ENCODE measurements around the gene LRRC74A.
A peak's percentile ranks its signal among the peaks of the same experiment; 100 is the strongest.

Gene LRRC74A

DNA sequence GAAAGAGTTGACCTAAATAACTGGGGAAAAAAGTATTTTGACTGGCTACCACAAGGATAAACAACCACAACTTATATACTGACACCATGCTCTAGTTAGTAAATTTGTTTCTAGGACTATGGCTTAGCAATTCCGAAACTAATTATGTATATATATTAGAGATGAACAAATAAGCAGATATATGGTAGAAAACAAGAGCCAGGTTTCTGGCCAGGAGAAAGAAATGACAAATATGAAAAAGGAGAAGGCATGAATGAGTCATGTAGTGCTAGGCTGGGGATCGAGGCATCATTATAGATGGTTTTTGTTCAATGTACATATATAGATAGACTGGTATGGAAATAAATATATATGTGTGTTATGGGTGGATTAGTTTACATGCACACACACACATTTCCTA, 5.5 kb upstream of the LRRC74A start:
- no peaks in the 10 kb centered on the region for H3K36me3 Mint-ChIP-seq
- DNase-seq (no peak), ATAC-seq (replicated peaks) (no peak)
- H3K27me3 Mint-ChIP-seq: peaks cover 24 to 26% of the 10 kb centered on the region in 2 donors
- H3K4me1 Mint-ChIP-seq: no peaks in the 10 kb centered on the region
- H3K27ac Mint-ChIP-seq: no peak overlapping the region
- H3K4me3 Mint-ChIP-seq: no peak overlapping the region
- no peaks in the 10 kb centered on the region for H3K9me3 Mint-ChIP-seq

DNA sequence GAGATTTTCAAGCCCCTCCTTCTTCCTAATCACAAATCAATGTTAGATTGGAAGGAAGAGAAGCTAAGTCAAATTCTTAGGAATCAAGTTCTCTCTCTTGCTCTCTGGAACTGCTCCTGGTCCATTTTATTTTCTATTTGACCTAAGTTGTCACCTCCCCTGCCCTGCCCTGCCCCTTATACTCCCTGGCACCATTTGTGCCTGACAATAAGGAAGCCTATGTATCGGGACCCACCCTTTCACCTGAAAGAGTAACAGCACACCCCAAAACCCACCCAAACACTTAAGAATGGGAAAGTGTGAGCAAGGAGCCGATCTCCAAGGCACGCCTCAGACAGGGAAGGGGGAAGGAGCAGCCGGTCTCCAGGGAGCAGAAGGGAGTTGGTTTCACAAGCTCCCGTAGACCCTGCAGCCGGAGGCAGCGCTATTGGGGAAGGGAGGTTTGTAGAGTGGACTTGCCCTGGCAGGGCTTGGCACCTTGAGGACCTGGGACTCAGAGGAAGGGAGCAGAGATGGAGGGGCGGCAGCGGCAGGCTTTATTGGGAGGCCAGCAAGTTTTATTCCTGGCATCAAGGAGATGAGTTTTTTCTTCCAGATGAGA, 1.6 kb downstream of the LRRC74A start:
- no peak for DNase-seq
- Mint-ChIP-seq H3K4me1 (no peaks in the 10 kb centered on the region), H3K27me3 (peaks cover 12 to 24% of the 10 kb centered on the region in 2 donors), H3K9me3 (no peaks in the 10 kb centered on the region), H3K27ac (no peak overlapping the region), H3K4me3 (peak overlapping the region in 1 of 2 donors; percentile 7), H3K36me3 (no peaks in the 10 kb centered on the region)
- ATAC-seq (replicated peaks): no peak

DNA sequence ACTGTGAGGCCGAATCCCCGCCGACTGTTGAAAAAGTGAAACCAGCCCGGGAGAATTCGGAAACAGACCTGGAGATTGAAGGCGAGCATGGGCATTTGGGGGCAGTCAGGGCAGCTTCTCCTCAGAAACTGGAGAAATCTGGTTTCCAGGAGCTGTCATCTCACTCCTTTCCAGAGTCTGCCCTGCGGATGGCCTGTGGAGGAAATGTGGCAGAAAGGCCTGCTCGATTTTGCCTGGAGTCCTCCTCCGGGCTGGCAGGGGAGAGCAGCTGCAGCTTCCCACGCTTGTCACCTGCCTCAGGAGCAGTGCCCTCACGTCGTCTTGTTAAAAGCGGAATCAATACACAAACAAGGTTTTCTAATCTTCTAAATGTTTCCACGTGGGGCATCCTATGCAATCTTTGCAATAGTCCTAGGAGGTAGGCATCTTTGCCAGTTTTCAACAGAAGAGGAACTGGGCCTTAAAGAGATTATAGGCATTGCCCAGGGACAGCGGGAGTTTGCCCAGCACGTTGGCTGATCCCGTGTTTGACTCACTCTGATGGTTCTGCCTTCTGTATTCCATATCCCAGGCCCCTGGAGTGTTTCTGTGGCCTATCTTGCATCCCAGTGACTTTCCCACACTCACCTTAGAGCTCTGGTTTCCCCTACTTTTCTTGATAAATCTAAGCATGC, 2.3 kb downstream of the LRRC74A start:
- no peaks in the 10 kb centered on the region for H3K9me3 Mint-ChIP-seq
- peak overlapping the region in 1 of 2 donors; percentile 7 for H3K4me3 Mint-ChIP-seq
- H3K27ac Mint-ChIP-seq: no peak overlapping the region
- H3K4me1 Mint-ChIP-seq: no peaks in the 10 kb centered on the region
- peaks cover 10 to 19% of the 10 kb centered on the region in 2 donors for H3K27me3 Mint-ChIP-seq
- no peak for DNase-seq
- ATAC-seq (replicated peaks): no peak
- H3K36me3 Mint-ChIP-seq: no peaks in the 10 kb centered on the region

DNA sequence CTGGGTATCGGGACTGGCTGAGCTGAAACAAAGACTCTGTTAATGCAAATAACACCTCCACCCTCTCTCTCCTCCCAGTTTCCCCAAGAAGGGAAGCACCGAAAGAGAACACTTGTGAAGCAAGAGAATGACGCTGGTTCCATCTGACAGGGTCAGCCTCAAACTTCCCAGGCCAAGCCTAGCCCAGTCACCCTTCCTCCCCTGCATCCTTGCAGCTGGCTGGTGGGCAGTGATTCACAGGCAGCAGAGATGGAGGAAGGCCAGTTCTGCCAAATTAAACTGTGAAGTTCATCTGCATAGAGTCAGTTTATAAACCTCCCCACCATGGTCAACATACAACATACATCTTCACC, 2.8 kb downstream of the LRRC74A start:
- Mint-ChIP-seq H3K27ac (no peak overlapping the region), H3K4me1 (no peaks in the 10 kb centered on the region), H3K4me3 (no peak overlapping the region), H3K9me3 (no peaks in the 10 kb centered on the region), H3K36me3 (no peaks in the 10 kb centered on the region), H3K27me3 (peaks cover 10 to 21% of the 10 kb centered on the region in 2 donors)
- DNase-seq (no peak), ATAC-seq (replicated peaks) (no peak)

DNA sequence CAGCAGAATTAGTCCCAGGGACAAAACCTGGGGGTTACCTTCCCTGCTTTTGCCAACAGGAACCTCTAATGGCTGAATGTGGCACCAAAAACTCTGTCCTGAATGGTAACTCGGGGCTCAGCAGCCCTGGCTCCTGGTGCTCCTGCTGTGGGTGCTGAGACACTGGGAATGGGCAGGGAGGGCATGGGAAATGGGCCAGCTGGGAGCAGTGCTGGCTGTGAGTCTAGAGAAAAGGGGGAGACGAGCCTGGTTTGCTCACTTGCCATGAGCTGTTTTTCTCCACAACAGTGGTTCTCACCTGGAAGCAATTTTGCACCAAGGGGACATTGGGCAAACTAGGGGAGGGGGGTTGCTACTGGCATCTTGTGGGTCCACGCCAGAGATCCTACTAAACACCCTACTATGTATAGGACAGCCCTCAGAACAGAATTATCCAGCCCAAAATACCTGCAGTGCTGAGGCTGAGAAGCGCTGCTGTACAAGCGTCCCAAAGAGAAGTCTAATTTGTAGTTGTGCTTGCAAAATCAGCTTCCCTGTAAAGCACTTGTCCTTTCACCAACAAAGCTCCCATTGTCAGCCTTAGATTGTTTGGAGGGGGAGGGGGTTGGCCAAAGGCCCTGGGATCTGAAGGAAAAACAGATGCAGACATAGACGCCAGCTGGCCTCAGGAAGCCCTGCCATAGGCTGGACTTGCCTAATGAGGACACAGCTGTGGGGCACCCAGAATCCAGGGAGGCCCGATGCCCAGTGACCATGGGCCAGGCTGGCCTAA, 3.6 kb downstream of the LRRC74A start:
- Mint-ChIP-seq H3K4me1 (no peaks in the 10 kb centered on the region), H3K27ac (no peak overlapping the region), H3K27me3 (peaks cover 11 to 25% of the 10 kb centered on the region in 2 donors), H3K9me3 (no peaks in the 10 kb centered on the region), H3K36me3 (no peaks in the 10 kb centered on the region), H3K4me3 (no peak overlapping the region)
- no peak for DNase-seq
- no peak for ATAC-seq (replicated peaks)

DNA sequence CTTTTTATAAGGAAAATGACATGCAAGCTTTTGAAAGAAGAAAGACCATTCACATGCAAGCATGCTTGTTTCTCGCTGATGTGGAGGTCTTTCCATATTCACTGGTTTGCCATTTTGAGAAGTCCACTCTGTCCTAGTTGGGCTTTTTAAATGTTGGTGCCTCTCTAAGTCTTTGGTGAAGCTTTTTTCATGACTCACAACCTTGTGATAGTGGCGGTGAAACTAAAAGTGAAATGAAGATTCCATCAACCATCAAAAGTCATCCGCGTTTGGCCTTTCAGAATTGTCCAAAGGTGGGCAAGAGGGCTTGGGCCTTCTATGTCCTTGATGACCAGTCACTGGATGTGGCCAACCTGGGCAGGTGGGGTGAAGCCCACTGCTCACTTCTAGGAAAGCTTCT, 4.3 kb downstream of the LRRC74A start:
- H3K9me3 Mint-ChIP-seq: no peaks in the 10 kb centered on the region
- ATAC-seq (replicated peaks) (no peak), DNase-seq (no peak)
- no peak overlapping the region for H3K27ac Mint-ChIP-seq
- no peaks in the 10 kb centered on the region for H3K36me3 Mint-ChIP-seq
- H3K4me3 Mint-ChIP-seq: no peak overlapping the region
- H3K4me1 Mint-ChIP-seq: no peaks in the 10 kb centered on the region
- H3K27me3 Mint-ChIP-seq: peaks cover 7 to 23% of the 10 kb centered on the region in 2 donors

DNA sequence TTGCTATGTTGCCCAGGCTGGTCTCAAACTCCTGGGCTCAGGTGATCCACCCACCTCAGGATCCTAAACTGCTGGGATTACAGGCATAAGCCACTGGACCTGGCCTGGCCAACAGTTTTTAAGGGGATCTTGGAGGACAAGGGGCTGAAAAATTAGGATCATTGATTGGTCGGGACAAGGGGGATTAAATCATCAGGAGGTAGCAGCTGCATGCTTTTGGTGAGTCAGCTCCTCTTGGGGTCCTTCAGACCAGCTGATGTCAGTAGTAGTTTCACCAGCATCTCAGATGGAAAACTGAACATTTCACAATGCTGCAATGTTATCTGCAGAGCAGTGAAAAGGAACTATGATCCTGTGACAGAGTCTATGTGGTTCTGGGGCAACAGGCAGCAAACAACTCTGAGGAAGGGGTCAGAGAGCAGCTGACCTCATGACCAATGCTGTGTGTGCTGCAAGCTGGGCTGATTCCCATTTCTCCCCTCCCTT, 6.3 kb downstream of the LRRC74A start:
- Mint-ChIP-seq H3K27ac (no peak overlapping the region), H3K27me3 (peaks cover 13 to 31% of the 10 kb centered on the region in 2 donors), H3K9me3 (no peaks in the 10 kb centered on the region), H3K4me3 (no peak overlapping the region), H3K4me1 (no peaks in the 10 kb centered on the region), H3K36me3 (no peaks in the 10 kb centered on the region)
- DNase-seq (no peak), ATAC-seq (replicated peaks) (no peak)

DNA sequence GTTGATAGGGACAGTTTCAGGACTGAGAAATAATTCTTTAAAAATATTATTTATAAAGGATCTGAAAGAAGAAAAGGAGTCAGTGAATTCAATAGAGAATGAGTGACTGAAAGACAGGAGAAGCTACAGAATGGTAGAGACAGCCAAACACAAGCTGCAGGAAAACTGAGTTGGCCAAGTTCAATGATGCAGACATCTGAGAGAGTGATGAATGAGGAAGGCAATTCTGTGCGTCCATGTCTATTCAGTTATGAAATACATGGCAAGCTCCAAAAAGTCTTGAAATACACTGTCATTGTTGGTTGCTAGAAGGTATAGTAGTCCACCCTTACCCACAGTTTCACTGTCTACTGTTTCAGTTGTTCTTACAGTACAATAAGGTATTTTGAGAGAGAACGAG, 6.8 kb downstream of the LRRC74A start:
- no peaks in the 10 kb centered on the region for H3K36me3 Mint-ChIP-seq
- H3K9me3 Mint-ChIP-seq: no peaks in the 10 kb centered on the region
- no peak overlapping the region for H3K4me3 Mint-ChIP-seq
- peaks cover 13 to 28% of the 10 kb centered on the region in 2 donors for H3K27me3 Mint-ChIP-seq
- H3K4me1 Mint-ChIP-seq: no peaks in the 10 kb centered on the region
- DNase-seq (no peak), ATAC-seq (replicated peaks) (no peak)
- no peak overlapping the region for H3K27ac Mint-ChIP-seq

DNA sequence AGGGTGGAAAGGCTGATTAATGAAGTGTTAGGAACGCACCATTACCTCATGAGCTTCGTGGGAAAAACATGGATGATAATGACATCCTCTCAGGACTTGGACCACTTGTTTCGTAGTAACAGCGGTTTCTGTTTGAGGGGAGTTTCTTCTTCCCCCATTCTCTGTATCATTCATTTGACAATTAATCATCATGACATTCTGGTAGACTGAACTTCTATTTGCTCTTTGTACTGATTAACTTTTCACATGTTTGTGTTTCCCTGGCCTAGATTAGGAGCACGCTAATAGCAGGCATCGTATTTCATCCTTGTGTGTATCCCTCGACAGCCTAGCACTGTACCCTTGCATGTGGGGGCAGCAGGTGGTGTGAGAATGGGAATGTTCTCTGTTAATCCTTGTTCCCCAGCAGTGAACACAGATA, 8.0 kb downstream of the LRRC74A start:
- ATAC-seq (replicated peaks) (no peak), DNase-seq (no peak)
- H3K9me3 Mint-ChIP-seq: no peaks in the 10 kb centered on the region
- no peak overlapping the region for H3K4me3 Mint-ChIP-seq
- H3K4me1 Mint-ChIP-seq: no peaks in the 10 kb centered on the region
- H3K27me3 Mint-ChIP-seq: peaks cover 13 to 22% of the 10 kb centered on the region in 2 donors
- no peaks in the 10 kb centered on the region for H3K36me3 Mint-ChIP-seq
- H3K27ac Mint-ChIP-seq: no peak overlapping the region

DNA sequence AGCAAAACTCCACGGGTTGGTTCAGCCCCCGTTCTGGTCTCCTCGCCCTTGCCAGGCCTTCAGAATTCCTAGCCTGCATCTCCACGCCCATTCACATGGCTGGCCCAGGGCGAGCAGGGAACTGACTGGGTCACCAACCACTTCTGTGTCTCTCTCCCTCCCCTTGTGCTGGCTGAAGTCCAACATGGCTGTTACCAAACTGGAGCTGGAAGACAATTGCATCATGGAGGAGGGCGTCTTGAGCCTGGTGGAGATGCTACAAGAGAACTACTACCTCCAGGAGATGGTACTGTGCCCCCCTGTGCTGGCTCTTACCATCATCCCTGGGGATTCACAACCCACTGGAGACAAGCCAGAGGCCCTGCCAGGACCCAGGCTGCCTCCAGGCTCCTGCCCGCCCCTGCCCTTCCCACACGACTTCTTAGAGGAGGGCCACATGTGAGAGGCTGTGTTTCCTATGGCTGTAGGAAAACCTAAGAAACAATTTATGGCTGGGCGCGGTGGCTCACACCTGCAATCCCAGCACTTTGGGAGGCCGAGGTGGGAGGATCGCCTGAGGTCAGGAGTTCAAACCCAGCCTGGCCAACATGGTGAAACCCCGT, 9.9 kb downstream of the LRRC74A start:
- no peak overlapping the region for H3K27ac Mint-ChIP-seq
- H3K4me1 Mint-ChIP-seq: no peaks in the 10 kb centered on the region
- no peak overlapping the region for H3K4me3 Mint-ChIP-seq
- peaks cover 13 to 19% of the 10 kb centered on the region in 2 donors for H3K27me3 Mint-ChIP-seq
- ATAC-seq (replicated peaks) (no peak), DNase-seq (no peak)
- no peaks in the 10 kb centered on the region for H3K36me3 Mint-ChIP-seq
- no peaks in the 10 kb centered on the region for H3K9me3 Mint-ChIP-seq

DNA sequence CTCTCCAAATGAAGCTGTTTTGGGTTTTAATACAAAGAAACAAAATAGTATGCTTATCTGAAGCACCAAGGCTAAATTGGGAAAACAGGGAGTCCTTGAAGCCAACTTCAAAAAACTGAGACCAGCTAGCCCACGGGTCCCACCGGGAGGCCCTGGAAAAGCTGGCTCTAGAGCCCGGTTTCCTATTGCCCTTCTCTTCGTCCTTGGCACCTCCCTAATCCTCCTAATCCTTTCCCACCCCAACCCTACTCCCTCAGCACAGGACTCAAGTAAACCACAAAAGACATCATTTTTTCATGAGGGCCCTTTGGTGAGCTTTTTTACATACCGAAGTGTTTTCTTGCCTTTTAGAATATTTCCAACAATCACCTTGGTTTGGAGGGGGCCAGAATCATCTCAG, 11.3 kb downstream of the LRRC74A start:
- H3K4me3 Mint-ChIP-seq: no peak overlapping the region

DNA sequence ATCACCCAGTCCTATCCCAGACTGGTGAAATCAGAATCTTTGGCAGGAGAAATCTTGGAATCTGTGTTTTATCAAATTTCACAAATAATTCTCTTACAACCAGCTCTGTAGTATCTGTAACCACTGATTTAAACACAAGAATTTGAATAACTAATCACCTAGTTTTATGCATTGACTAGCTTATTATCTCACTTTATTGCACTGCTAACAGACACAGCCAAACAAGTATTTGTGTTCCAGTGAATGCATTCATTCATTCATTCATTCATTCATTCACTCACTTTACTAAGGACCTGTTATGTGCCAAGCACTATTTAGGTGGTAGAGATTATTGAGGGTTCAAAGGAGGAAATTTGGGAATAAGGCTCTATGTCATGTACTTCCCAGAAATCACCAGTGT, 16.2 kb downstream of the LRRC74A start:
- Mint-ChIP-seq H3K27ac (no peak overlapping the region), H3K9me3 (no peaks in the 10 kb centered on the region), H3K27me3 (peaks cover 7 to 8% of the 10 kb centered on the region in 2 donors), H3K4me3 (no peak overlapping the region), H3K36me3 (no peaks in the 10 kb centered on the region), H3K4me1 (peaks cover 2 to 14% of the 10 kb centered on the region in 2 donors)
- no peak for DNase-seq
- ATAC-seq (replicated peaks): no peak

More for the DNA sequence above, 11.3 kb downstream of the LRRC74A start:
- Mint-ChIP-seq H3K9me3 (no peaks in the 10 kb centered on the region), H3K36me3 (no peaks in the 10 kb centered on the region), H3K4me1 (no peaks in the 10 kb centered on the region), H3K27ac (no peak overlapping the region), H3K27me3 (peaks cover 14 to 19% of the 10 kb centered on the region in 2 donors)
- DNase-seq (no peak), ATAC-seq (replicated peaks) (no peak)

DNA sequence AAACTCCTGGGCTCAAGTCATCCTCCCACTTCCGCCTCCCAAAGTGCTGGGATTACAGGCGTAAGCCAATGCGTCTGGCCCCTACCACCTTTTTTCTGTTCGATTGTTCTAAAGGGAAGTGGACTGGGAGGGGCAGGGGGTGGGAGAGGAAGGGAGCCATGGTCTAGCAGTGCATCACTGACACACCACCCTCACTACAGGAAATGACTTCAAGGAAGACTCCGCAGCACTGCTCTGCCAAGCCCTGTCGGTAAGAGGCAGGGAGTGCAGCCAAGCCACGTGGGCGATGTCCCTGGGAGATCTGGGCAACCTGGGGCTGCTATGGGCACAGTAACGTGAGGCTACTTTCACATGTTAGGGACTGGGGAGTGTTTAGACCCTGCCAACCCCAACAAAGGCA, 18.0 kb downstream of the LRRC74A start:
- H3K36me3 Mint-ChIP-seq: no peaks in the 10 kb centered on the region
- no peak overlapping the region for H3K4me3 Mint-ChIP-seq
- DNase-seq (peak; percentile 9), ATAC-seq (replicated peaks) (peak; percentile 76 to 90)
- H3K27me3 Mint-ChIP-seq: peaks cover 7 to 8% of the 10 kb centered on the region in 2 donors
- H3K9me3 Mint-ChIP-seq: no peaks in the 10 kb centered on the region
- no peak overlapping the region for H3K27ac Mint-ChIP-seq
- H3K4me1 Mint-ChIP-seq: peaks cover 2 to 14% of the 10 kb centered on the region in 2 donors

DNA sequence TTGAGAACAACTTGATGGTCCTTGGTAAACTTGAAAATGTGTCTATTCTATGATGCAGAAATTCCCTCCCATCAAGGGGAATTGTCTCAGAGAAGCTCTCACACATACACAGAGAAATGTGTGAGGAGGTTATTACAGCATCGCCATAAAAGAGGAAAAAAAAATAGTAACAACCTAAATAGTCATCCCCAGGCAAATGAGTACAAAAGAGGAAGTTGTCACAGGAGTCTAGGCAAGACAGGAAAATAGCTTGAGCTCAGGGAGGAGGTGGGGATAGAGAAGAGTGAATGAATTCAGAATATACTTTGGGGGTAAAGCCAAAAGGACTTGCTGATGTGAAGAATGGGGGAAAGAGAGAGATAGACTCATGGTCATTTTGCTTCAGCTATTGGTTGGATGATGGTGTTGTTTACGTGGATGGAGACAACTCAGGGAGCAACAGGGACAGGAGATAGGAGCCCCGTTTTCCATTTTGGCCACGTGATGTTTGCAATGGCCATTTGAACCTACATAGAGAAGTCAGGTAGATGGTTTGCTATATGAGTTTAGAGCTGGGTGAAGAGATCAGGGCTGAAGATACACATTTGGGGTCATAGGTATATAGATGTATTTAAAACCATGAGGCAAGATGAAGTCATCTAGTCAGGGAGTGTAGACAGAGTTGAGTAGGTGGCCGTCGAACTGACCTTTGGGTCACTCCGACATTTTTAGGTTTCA, 20.3 kb downstream of the LRRC74A start:
- Mint-ChIP-seq H3K4me3 (no peak overlapping the region), H3K36me3 (no peaks in the 10 kb centered on the region), H3K9me3 (no peaks in the 10 kb centered on the region), H3K27me3 (peaks cover 7 to 8% of the 10 kb centered on the region in 2 donors), H3K4me1 (peaks cover 2 to 14% of the 10 kb centered on the region in 2 donors), H3K27ac (no peak overlapping the region)
- ATAC-seq (replicated peaks) (no peak), DNase-seq (no peak)
